ENCODE results near the gene CATSPER1. TPM values are rescaled to one million over a fixed set of nuclear protein-coding genes. Genes with fewer than 3 reads are reported as not detected.

Gene CATSPER1
- total and polyA plus RNA-seq, 12 donors, result 0.20 to 2.3 (median 0.41) TPM; not detected in 5

- Histone ChIP-seq H3K27ac (no peak overlapping the region), H3K4me1 (replicated peaks in 1 of 2) (peaks cover 7 to 14% of the 10 kb centered on the region in 2 donors), H3K4me3 (peak overlapping the region in 1 of 4 donors; percentile 17), H3K36me3 (replicated peaks in 1 of 2) (no peaks in the 10 kb centered on the region), H3K9me3 (replicated peaks in 1 of 3) (no peaks in the 10 kb centered on the region), H3K27me3 (no peaks in the 10 kb centered on the region)
- peak; percentile 56 to 80 (median 72) for DNase-seq
- no peak for TF ChIP-seq POLR2A (IDR thresholded peaks at IDR 0.05)
- TF ChIP-seq CTCF (IDR thresholded peaks at IDR 0.05), result peak; percentile 78 to 97 (median 91)
- 15 to 27% (median 17%) methylated on average over 27 to 46 of the region's 46 CpGs for WGBS, 4 donors
- intact Hi-C loops (cut with DNase I), result no loop called here
These were observed 3.7 kb downstream of the CATSPER1 start for GRCh38 chr11:66022401-66023185.

- intact Hi-C loops (cut with DNase I), result no loop called here
- Histone ChIP-seq H3K9me3 (replicated peaks in 1 of 3) (no peaks in the 10 kb centered on the region), H3K27me3 (no peaks in the 10 kb centered on the region), H3K36me3 (replicated peaks in 1 of 2) (no peaks in the 10 kb centered on the region), H3K4me3 (no peak overlapping the region), H3K27ac (no peak overlapping the region), H3K4me1 (replicated peaks in 1 of 2) (peaks cover 7 to 14% of the 10 kb centered on the region in 2 donors)
- 66 to 73% (median 69%) methylated on average over 18 to 25 of the region's 25 CpGs for WGBS, 4 donors
- TF ChIP-seq POLR2A (IDR thresholded peaks at IDR 0.05) (no peak), CTCF (IDR thresholded peaks at IDR 0.05) (no peak)
- DNase-seq, result peak; percentile 63 to 90 (median 84)
These were observed 5.5 kb downstream of the CATSPER1 start for GRCh38 chr11:66020618-66021357.

- H3K9me3 ChIP-seq (replicated peaks in 1 of 3), result no peaks in the 10 kb centered on the region
- TF ChIP-seq POLR2A (IDR thresholded peaks at IDR 0.05), result no peak
- TF ChIP-seq CTCF (IDR thresholded peaks at IDR 0.05), result no peak
- no peak overlapping the region for H3K4me3 ChIP-seq
- no peaks in the 10 kb centered on the region for H3K27me3 ChIP-seq
- 51 to 70% (median 56%) methylated on average over 3 to 8 of the region's 8 CpGs for WGBS, 4 donors
- intact Hi-C loops (cut with DNase I), result no loop called here
- DNase-seq, result no peak
- no peak overlapping the region for H3K27ac ChIP-seq
- peaks cover 7 to 14% of the 10 kb centered on the region in 2 donors for H3K4me1 ChIP-seq (replicated peaks in 1 of 2)
- H3K36me3 ChIP-seq (replicated peaks in 1 of 2), result no peaks in the 10 kb centered on the region
These were observed 6.1 kb downstream of the CATSPER1 start for GRCh38 chr11:66020212-66020611.

GRCh38 chr11:66017321-66017720 is 9.0 kb downstream of the CATSPER1 start:
- Histone ChIP-seq H3K36me3 (replicated peaks in 1 of 2) (no peaks in the 10 kb centered on the region), H3K27me3 (peaks cover under 1% of the 10 kb centered on the region), H3K27ac (no peak overlapping the region), H3K9me3 (replicated peaks in 1 of 3) (no peaks in the 10 kb centered on the region), H3K4me3 (no peak overlapping the region), H3K4me1 (replicated peaks in 1 of 2) (peaks cover 7 to 9% of the 10 kb centered on the region in 2 donors)
- 78 to 83% (median 79%) methylated on average over 3 to 4 of the region's 4 CpGs for whole genome bisulfite sequencing, 4 donors
- no peak for TF ChIP-seq POLR2A (IDR thresholded peaks at IDR 0.05)
- no peak for TF ChIP-seq CTCF (IDR thresholded peaks at IDR 0.05)
- DNase-seq, result no peak
- intact Hi-C loops (cut with DNase I), result no loop called here

Measured in adrenal gland (tissue), 12 donors.